HepG2 (cell line): ENCODE results near the gene SPACA4. TPM values are rescaled to one million over a fixed set of nuclear protein-coding genes. Genes with fewer than 3 reads are reported as not detected.

Source experiments
- ARID2 ChIP-seq: sonication (generic); formaldehyde crosslinking; IDR thresholded peaks from 2 replicates; pipeline ENCODE4 v1.8.1; 2022; ENCODE audit warnings: mild to moderate bottlenecking, missing genetic modification reagents, borderline replicate concordance
- HNRNPL ChIP-seq: fragments of 200-400 bp; formaldehyde crosslinking; IDR thresholded peaks from 2 replicates; pipeline ENCODE4 v1.6.1; 2017; ENCODE audit warnings: mild to moderate bottlenecking, low read depth, low read length
- ISX ChIP-seq: sonication (generic); formaldehyde crosslinking; conservative IDR thresholded peaks from 2 replicates; pipeline ENCODE4 v1.5.0; 2020; ENCODE audit warnings: missing genetic modification reagents
- JUND ChIP-seq: sonication (generic); formaldehyde crosslinking; IDR thresholded peaks from 2 replicates; pipeline ENCODE4 v1.8.0; 2022; ENCODE audit warnings: mild to moderate bottlenecking, missing genetic modification reagents
- KDM1A ChIP-seq: IDR thresholded peaks from 2 replicates; pipeline ENCODE4 v1.6.1; 2016; ENCODE audit warnings: missing compliant biosample characterization
- KLF15 ChIP-seq: sonication (generic); formaldehyde crosslinking; IDR thresholded peaks from 2 replicates; pipeline ENCODE4 v1.8.1; 2023; ENCODE audit warnings: borderline replicate concordance, mild to moderate bottlenecking, inconsistent platforms, missing genetic modification reagents, mixed read lengths
- MBD4 ChIP-seq: IDR thresholded peaks from 2 replicates; pipeline ENCODE4 v1.6.1; 2012; ENCODE audit warnings: low read length, inconsistent platforms, borderline replicate concordance
- MZF1 ChIP-seq: sonication (generic); formaldehyde crosslinking; IDR thresholded peaks from 2 replicates; pipeline ENCODE4 v1.8.1; 2023; ENCODE audit warnings: mild to moderate bottlenecking, missing genetic modification reagents, borderline replicate concordance
- PPARG ChIP-seq: conservative IDR thresholded peaks from 2 replicates; pipeline ENCODE4 v1.6.1; 2016; ENCODE audit warnings: missing biosample characterization, missing genetic modification reagents
- RXRA ChIP-seq: sonication (generic); formaldehyde crosslinking; IDR thresholded peaks from 2 replicates; pipeline ENCODE4 v1.5.1; 2020; ENCODE audit warnings: missing genetic modification reagents
- THRA ChIP-seq: sonication (generic); formaldehyde crosslinking; IDR thresholded peaks from 2 replicates; pipeline ENCODE4 v1.4.0; 2020; ENCODE audit warnings: missing genetic modification reagents, borderline replicate concordance
- YEATS2 ChIP-seq: sonication (generic); formaldehyde crosslinking; IDR thresholded peaks from 2 replicates; pipeline ENCODE4 v1.4.0; 2020; ENCODE audit warnings: missing genetic modification reagents, borderline replicate concordance
- ZBTB10 ChIP-seq: sonication (generic); formaldehyde crosslinking; IDR thresholded peaks from 2 replicates; pipeline ENCODE4 v1.4.0; 2020; ENCODE audit warnings: missing genetic modification reagents, borderline replicate concordance
- ZBTB14 ChIP-seq: sonication (generic); formaldehyde crosslinking; IDR thresholded peaks from 2 replicates; pipeline ENCODE4 v1.4.0; 2020; ENCODE audit warnings: missing genetic modification reagents
- ZFYVE20 ChIP-seq: sonication (generic); formaldehyde crosslinking; IDR thresholded peaks from 2 replicates; pipeline ENCODE4 v1.8.0; 2023; ENCODE audit warnings: low read depth, mild to moderate bottlenecking, moderate library complexity, missing genetic modification reagents, borderline replicate concordance
- ZMAT3 ChIP-seq: sonication (generic); formaldehyde crosslinking; conservative IDR thresholded peaks from 2 replicates; pipeline ENCODE4 v1.7.0; 2021; ENCODE audit warnings: missing genetic modification reagents
- ZNF124 ChIP-seq: sonication (generic); formaldehyde crosslinking; IDR thresholded peaks from 2 replicates; pipeline ENCODE4 v1.4.0; 2020; ENCODE audit warnings: missing genetic modification reagents
- ZNF296 ChIP-seq: sonication (generic); formaldehyde crosslinking; conservative IDR thresholded peaks from 2 replicates; pipeline ENCODE4 v1.5.0; 2020; ENCODE audit warnings: mild to moderate bottlenecking, missing genetic modification reagents
- ZNF30 ChIP-seq: sonication (generic); formaldehyde crosslinking; IDR thresholded peaks from 2 replicates; pipeline ENCODE4 v1.5.0; 2020; ENCODE audit warnings: mild to moderate bottlenecking, missing genetic modification reagents
- ZNF343 ChIP-seq: sonication (generic); formaldehyde crosslinking; IDR thresholded peaks from 2 replicates; pipeline ENCODE4 v1.4.0; 2020; ENCODE audit warnings: mild to moderate bottlenecking, missing genetic modification reagents
- ZNF574 ChIP-seq: sonication (generic); formaldehyde crosslinking; IDR thresholded peaks from 2 replicates; pipeline ENCODE4 v1.4.0; 2020; ENCODE audit warnings: missing genetic modification reagents
- polyA plus RNA-seq, 8 experiments: library from polyadenylated mRNA; depleted of rRNA in 3 of 8; stranded (reverse) in 7 of 8; unstranded in 1 of 8; fragments of >200 nt; fragmentation: Illumina TruSeq in 4 of 8; extraction: Trizol in 4 of 8; gene quantifications; 2 replicates each; pipeline versions ENCODE4 v1.2.1 to v1.2.3, GENCODE V29; 2011 to 2016; ENCODE audit warnings: low read depth in 4 of 8, missing spikeins in 1 of 8, mixed read lengths in 1 of 8; ENCODE audit not compliant: insufficient read depth in 1 of 8
- total RNA-seq, 5 experiments: library from RNA; depleted of rRNA; stranded (reverse); fragments of >200 nt; fragmentation: Illumina TruSeq; extraction: Trizol; gene quantifications; 2 replicates each; pipeline ENCODE4 v1.2.3, GENCODE V29; 2016; ENCODE audit warnings: low read depth in 1 of 5

Gene SPACA4
- total and polyA plus RNA-seq, 2 of the 13 experiments (the other 11 are each of a cell fraction or from before 2014, with no cell fraction given): not detected

GRCh38 chr19:48624067-48624594 lies 17.6 kb downstream of the SPACA4 start (continued):
- no peak for TF ChIP-seq ZBTB10 (CRISPR knock-in tag)
- TF ChIP-seq ZNF343 (CRISPR knock-in tag): no peak
- TF ChIP-seq ZMAT3 (CRISPR knock-in tag): no peak
- TF ChIP-seq THRA (CRISPR knock-in tag): no peak
- TF ChIP-seq HNRNPL: no peak
- TF ChIP-seq ZNF574 (CRISPR knock-in tag): peak; percentile 98
- no peak for TF ChIP-seq ZFYVE20 (CRISPR knock-in tag)
- TF ChIP-seq KDM1A (CRISPR knock-in tag): no peak
- TF ChIP-seq KLF15 (CRISPR knock-in tag): no peak
- no peak for TF ChIP-seq ZNF124 (CRISPR knock-in tag)
- TF ChIP-seq MZF1 (CRISPR knock-in tag): no peak
- peak; percentile 70; the same call in 1 of the 2 replicates for TF ChIP-seq YEATS2 (CRISPR knock-in tag)
- no peak for TF ChIP-seq ZNF30 (CRISPR knock-in tag)
- TF ChIP-seq PPARG (CRISPR knock-in tag): no peak
- TF ChIP-seq ZNF296 (CRISPR knock-in tag): no peak
- no peak for TF ChIP-seq ISX (CRISPR knock-in tag)
- no peak for TF ChIP-seq ZBTB14
- TF ChIP-seq ARID2 (CRISPR knock-in tag): no peak
- no peak for TF ChIP-seq RXRA (CRISPR knock-in tag)
- no peak for TF ChIP-seq JUND (CRISPR knock-in tag)
- TF ChIP-seq MBD4: no peak
